ENCODE measurements around the gene SHKBP1.

The SHKBP1 gene

DNA sequence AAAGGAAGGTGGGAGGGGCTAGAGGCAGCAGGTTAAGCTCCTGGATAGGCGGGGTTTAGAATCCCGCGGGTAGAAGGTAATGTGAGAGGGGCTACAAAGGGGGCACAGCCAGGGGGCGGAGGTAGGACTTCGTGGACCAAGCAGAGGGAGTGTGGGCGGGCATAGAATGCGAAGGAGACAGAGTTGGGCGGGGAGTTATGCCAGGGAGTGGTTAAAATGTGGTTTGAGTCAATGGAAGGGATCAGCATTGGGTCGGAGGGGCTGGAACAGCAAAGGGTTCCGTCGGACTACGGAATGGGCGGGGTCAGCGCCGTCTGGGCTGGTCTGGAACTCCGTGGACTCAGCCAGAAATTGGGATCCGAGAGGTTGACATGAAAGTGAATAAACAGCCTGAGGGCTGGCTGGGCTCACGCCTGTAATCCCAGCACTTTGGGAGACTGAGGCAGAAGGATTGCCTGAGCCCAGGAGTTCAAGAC lies 27.5 kb downstream of the SHKBP1 start:
- ChIA-PET POLR2A (interaction anchor here (0.6 to 1.4 kb wide), 4 partner anchors 10 to 178 kb away, joined by 3 to 5 read pairs (median 3); partner anchors contain the start of gene SERTAD1), CTCF (interaction anchor here (0.9 to 4.1 kb wide), 5 partner anchors 30 to 140 kb away, joined by 3 to 19 read pairs (median 6); no protein-coding TSS in a partner anchor)
- TF ChIP-seq HDGF (IDR thresholded peaks at IDR 0.05; ENCODE audit: borderline replicate concordance) (no peak), TARDBP (IDR thresholded peaks at IDR 0.05) (no peak), L3MBTL2 (conservative IDR thresholded peaks at IDR 0.05) (no peak)
- no peak for DNase-seq (ENCODE audit: extremely low spot score)

DNA sequence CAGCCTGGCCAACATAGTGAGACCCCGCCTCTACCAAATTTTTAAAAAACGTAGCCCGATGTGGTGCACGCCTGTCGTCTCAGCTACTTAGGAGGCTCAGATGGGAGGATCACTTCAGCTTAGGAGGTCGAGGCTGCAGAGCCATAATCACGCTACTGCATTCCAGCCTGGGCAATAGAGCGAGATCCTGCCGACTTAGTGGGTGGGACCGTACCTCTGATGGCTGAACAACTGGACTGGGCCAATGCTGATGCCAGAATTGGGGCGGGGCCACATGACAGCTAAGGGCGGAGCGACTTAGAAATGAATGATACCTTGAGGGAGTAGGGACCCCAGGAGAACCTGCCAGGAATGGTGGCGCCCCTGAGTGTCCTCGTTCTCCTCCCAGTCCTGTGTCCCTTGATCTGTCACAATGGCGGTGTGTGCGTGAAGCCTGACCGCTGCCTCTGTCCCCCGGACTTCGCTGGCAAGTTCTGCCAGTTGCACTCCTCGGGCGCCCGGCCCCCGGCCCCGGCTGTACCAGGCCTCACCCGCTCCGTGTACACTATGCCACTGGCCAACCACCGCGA lies 28.1 kb downstream of the SHKBP1 start:
- POLR2A ChIA-PET = interaction anchor here (1.2 to 1.4 kb wide), 3 partner anchors 10 to 178 kb away, joined by 3 to 5 read pairs (median 3); partner anchors contain the start of gene SERTAD1
- CTCF ChIA-PET = interaction anchor here (0.6 to 2.8 kb wide), 7 partner anchors 19 to 190 kb away, joined by 3 to 19 read pairs (median 4); no protein-coding TSS in a partner anchor
- DNase-seq (ENCODE audit: extremely low spot score) = no peak
- TF ChIP-seq FOXM1 (IDR thresholded peaks at IDR 0.05; ENCODE audit: borderline replicate concordance) (no peak), CTBP1 (IDR thresholded peaks at IDR 0.05; ENCODE audit: borderline replicate concordance) (no peak), SUZ12 (IDR thresholded peaks at IDR 0.05) (no peak), FOXK2 (IDR thresholded peaks at IDR 0.05) (no peak), SP1 (IDR thresholded peaks at IDR 0.05) (no peak), L3MBTL2 (conservative IDR thresholded peaks at IDR 0.05) (no peak), ZNF384 (IDR thresholded peaks at IDR 0.05) (no peak)
- TF ChIP-seq, protein P1, sequence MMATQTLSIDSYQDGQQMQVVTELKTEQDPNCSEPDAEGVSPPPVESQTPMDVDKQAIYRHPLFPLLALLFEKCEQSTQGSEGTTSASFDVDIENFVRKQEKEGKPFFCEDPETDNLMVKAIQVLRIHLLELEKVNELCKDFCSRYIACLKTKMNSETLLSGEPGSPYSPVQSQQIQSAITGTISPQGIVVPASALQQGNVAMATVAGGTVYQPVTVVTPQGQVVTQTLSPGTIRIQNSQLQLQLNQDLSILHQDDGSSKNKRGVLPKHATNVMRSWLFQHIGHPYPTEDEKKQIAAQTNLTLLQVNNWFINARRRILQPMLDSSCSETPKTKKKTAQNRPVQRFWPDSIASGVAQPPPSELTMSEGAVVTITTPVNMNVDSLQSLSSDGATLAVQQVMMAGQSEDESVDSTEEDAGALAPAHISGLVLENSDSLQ (IDR thresholded peaks at IDR 0.05) = no peak

DNA sequence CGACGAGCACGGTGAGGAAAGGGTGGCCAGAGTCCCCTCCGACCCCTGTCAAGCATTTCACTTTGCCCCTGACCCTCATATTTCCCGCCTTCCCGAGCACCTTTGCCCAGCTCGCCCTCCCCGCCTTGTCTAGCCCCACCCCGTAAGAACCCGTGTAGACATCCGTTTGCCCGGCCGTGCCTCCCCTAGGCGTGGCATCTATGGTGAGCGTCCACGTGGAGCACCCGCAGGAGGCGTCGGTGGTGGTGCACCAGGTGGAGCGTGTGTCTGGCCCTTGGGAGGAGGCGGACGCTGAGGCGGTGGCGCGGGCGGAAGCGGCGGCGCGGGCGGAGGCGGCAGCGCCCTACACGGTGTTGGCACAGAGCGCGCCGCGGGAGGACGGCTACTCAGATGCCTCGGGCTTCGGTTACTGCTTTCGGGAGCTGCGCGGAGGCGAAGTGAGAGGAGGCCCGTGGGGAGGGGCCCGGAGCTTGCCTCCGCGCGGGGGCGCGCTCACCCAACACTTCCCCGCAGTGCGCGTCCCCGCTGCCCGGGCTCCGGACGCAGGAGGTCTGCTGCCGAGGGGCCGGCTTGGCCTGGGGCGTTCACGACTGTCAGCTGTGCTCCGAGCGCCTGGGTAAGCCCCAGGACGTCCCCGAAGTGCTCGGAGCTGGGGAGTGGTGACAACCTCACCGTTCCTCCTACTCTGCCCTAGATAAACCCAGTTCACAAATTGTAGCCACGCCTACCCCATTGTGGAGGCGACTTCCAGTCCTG lies 28.7 kb downstream of the SHKBP1 start:
- POLR2A ChIA-PET = interaction anchor here (0.7 to 1.2 kb wide), 4 partner anchors 9 to 140 kb away, joined by 3 to 4 read pairs (median 4); partner anchors contain the start of gene BLVRB
- CTCF ChIA-PET = interaction anchor here (0.6 to 2.1 kb wide), 7 partner anchors 18 to 215 kb away, joined by 3 to 11 read pairs (median 4); no protein-coding TSS in a partner anchor
- TF ChIP-seq TARDBP (IDR thresholded peaks at IDR 0.05) (no peak), ZNF384 (IDR thresholded peaks at IDR 0.05) (no peak), LEF1 (IDR thresholded peaks at IDR 0.05; ENCODE audit: borderline replicate concordance) (no peak), L3MBTL2 (conservative IDR thresholded peaks at IDR 0.05) (peak; percentile 88), HDGF (IDR thresholded peaks at IDR 0.05; ENCODE audit: borderline replicate concordance) (no peak)
- DNase-seq (ENCODE audit: extremely low spot score) = no peak

GRCh38 chr19:40607311-40608239 lies 30.9 kb downstream of the SHKBP1 start:
- CTCF ChIA-PET = interaction anchor here (0.7 to 1.6 kb wide), 5 partner anchors 8 to 390 kb away, joined by 3 to 5 read pairs (median 3); no protein-coding TSS in a partner anchor
- POLR2A ChIA-PET = no interaction called here

DNA sequence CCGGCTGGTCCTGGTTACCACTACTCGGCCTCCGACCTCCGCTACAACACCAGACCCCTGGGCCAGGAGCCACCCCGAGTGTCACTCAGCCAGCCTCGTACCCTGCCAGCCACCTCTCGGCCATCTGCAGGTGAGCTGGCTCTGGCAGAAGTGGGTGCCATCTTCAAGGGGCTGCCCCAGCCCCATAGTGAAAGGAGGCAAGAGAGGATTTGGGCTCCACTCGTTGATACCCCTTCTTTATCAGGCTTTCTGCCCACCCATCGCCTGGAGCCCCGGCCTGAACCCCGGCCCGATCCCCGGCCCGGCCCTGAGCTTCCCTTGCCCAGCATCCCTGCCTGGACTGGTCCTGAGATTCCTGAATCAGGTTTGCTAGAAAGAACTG lies 31.6 kb downstream of the SHKBP1 start:
- POLR2A ChIA-PET = no interaction called here
- DNase-seq (ENCODE audit: extremely low spot score) = no peak
- CTCF ChIA-PET = interaction anchor here (0.7 to 1.6 kb wide), 4 partner anchors 9 to 190 kb away, joined by 3 to 5 read pairs (median 4); no protein-coding TSS in a partner anchor
- TF ChIP-seq ARNT (IDR thresholded peaks at IDR 0.05) (no peak), FOXA1 (IDR thresholded peaks at IDR 0.05) (no peak), NFRKB (IDR thresholded peaks at IDR 0.05) (no peak), FOXK2 (IDR thresholded peaks at IDR 0.05) (no peak), FOXM1 (IDR thresholded peaks at IDR 0.05; ENCODE audit: borderline replicate concordance) (no peak), L3MBTL2 (conservative IDR thresholded peaks at IDR 0.05) (no peak), SP1 (IDR thresholded peaks at IDR 0.05) (no peak), BHLHE40 (IDR thresholded peaks at IDR 0.05; ENCODE audit: borderline replicate concordance) (no peak), LEF1 (IDR thresholded peaks at IDR 0.05; ENCODE audit: borderline replicate concordance) (no peak), ELF4 (IDR thresholded peaks at IDR 0.05) (no peak), CTBP1 (IDR thresholded peaks at IDR 0.05; ENCODE audit: borderline replicate concordance) (no peak)
- TF ChIP-seq, protein P1 (IDR thresholded peaks at IDR 0.05) = no peak

More at GRCh38 chr19:40607311-40608239, 30.9 kb downstream of the SHKBP1 start:
- no peak for DNase-seq (ENCODE audit: extremely low spot score)
- TF ChIP-seq L3MBTL2 (conservative IDR thresholded peaks at IDR 0.05) (no peak), LEF1 (IDR thresholded peaks at IDR 0.05; ENCODE audit: borderline replicate concordance) (no peak), TARDBP (IDR thresholded peaks at IDR 0.05) (no peak)

- POLR2A ChIA-PET = interaction anchor here (1.0 kb wide), 1 partner anchor 166 kb away, joined by 3 read pairs; no protein-coding TSS in a partner anchor
Measured at GRCh38 chr19:40608957-40609356, 32.3 kb downstream of the SHKBP1 start.

More at GRCh38 chr19:40608957-40609356, 32.3 kb downstream of the SHKBP1 start:
- DNase-seq (ENCODE audit: extremely low spot score) = no peak
- CTCF ChIA-PET = interaction anchor here (1.2 kb wide), 1 partner anchor 85 kb away, joined by 4 read pairs; no protein-coding TSS in a partner anchor
- TF ChIP-seq L3MBTL2 (conservative IDR thresholded peaks at IDR 0.05) = no peak
- TF ChIP-seq HDGF (IDR thresholded peaks at IDR 0.05; ENCODE audit: borderline replicate concordance) = no peak
- TF ChIP-seq TARDBP (IDR thresholded peaks at IDR 0.05) = no peak
- TF ChIP-seq FOXA1 (IDR thresholded peaks at IDR 0.05) = no peak
- TF ChIP-seq BHLHE40 (IDR thresholded peaks at IDR 0.05; ENCODE audit: borderline replicate concordance) = no peak

Measured in HEK293T (cell line).